Stomach (tissue), 9 donors: Measurements from ENCODE around the gene CST3. TPM values are rescaled to one million over a fixed set of nuclear protein-coding genes. Genes with fewer than 3 reads are reported as not detected.
"Not testable (repeated sequence)": the region's sequence is repeated elsewhere in the genome, so short reads cannot be mapped to it uniquely, and the experiment has no call there.

ENCODE experiments used
- DNase-seq, 2 donors: peaks; one replicate each; pipeline versions ENCODE4 v3.0.0 to v3.0.0-alpha.2; 2013 to 2019
- H3K27ac ChIP-seq, 5 donors: fragments of 200-600 bp in 4 of 5; sonication (generic) in 4 of 5; one replicate each; pipeline ENCODE4 v1.5.1; 2013 to 2019; ENCODE audit warnings: mild to moderate bottlenecking in 1 of 5, moderate library complexity in 1 of 5
- H3K27me3 ChIP-seq, 3 donors: fragments of 200-600 bp; sonication (generic); one replicate each; pipeline ENCODE4 v1.5.1; 2017 to 2019; ENCODE audit warnings: mixed run types in 1 of 3
- H3K36me3 ChIP-seq, 4 donors: fragments of 200-600 bp; sonication (generic); 1 replicate in 3 of 4; 2 replicates in 1 of 4; pipeline ENCODE4 v1.5.1; 2016 to 2019
- H3K4me1 ChIP-seq, 4 donors: fragments of 200-600 bp; sonication (generic); one replicate each; pipeline ENCODE4 v1.5.1; 2016 to 2019
- H3K4me3 ChIP-seq, 4 donors: fragments of 200-600 bp; sonication (generic) in 3 of 4; one replicate each; pipeline ENCODE4 v1.5.1; 2016 to 2019; ENCODE audit warnings: mild to moderate bottlenecking in 1 of 4
- H3K9me3 ChIP-seq, 4 donors: fragments of 200-600 bp; sonication (generic); one replicate each; pipeline ENCODE4 v1.5.1; 2016 to 2019
- CTCF ChIP-seq, 7 experiments: fragments of 450-650 bp in 4 of 7; fragments of 200-600 bp in 3 of 7; sonication (generic) in 3 of 7; IDR thresholded peaks; one replicate each; pipeline ENCODE4 v1.5.1; 2016 to 2019; ENCODE audit warnings: antibody characterized with exemption in 7 of 7, control low read depth in 2 of 7, mild to moderate bottlenecking in 1 of 7
- EP300 ChIP-seq: sonication (generic); formaldehyde crosslinking; IDR thresholded peaks from one replicate; pipeline ENCODE4 v1.6.1; 2017; ENCODE audit warnings: antibody characterized with exemption
- POLR2A ChIP-seq, 4 donors: fragments of 450-650 bp; IDR thresholded peaks; one replicate each; pipeline ENCODE4 v1.6.1; 2016; ENCODE audit warnings: antibody characterized with exemption in 4 of 4, control low read depth in 2 of 4, mild to moderate bottlenecking in 1 of 4, moderate library complexity in 1 of 4
- POLR2AphosphoS5 ChIP-seq, 3 donors: sonication (generic); formaldehyde crosslinking; IDR thresholded peaks; one replicate each; pipeline ENCODE4 v1.6.1; 2016; ENCODE audit warnings: antibody characterized with exemption in 3 of 3
- WGBS, 5 donors: extraction: QIAGEN DNeasy Blood & Tissue Kit in 3 of 5; methylation state at CpG; one replicate each; pipeline versions ENCODE4 v1.1.5 to v1.1.7; 2013 to 2018; 5-methylcytosine and 5-hydroxymethylcytosine counted together
- intact Hi-C: fragments of 100-400 bp; cut with DNase I; formaldehyde crosslinking; loops from one replicate; pipeline ENCODE4 v1.15.1; 2023; ENCODE audit warnings: low total_unique reads
- polyA plus RNA-seq, 3 donors: library from polyadenylated mRNA; stranded (reverse); fragments of 200-250 nt; gene quantifications; one replicate each; pipeline ENCODE4 v1.2.3, GENCODE V29; 2013
- total RNA-seq, 5 donors: library from RNA; depleted of rRNA; stranded (reverse); fragments of >200 nt; gene quantifications; one replicate each; pipeline versions ENCODE4 v1.1.0 to v1.2.3, GENCODE V29; 2014 to 2016
- donor health status: healthy with polysubstance abuse.
- donor health status: Bipolar disorder and iron deficiency.
- donor health status: healthy.

Gene CST3
- total and polyA plus RNA-seq, 8 donors = 231 to 2,024 (median 578) TPM

GRCh38 chr20:23636182-23636907, 1.4 kb downstream of the CST3 start:
- peaks cover 25 to 63% (median 43%) of the 10 kb centered on the region in 4 donors for H3K4me1 ChIP-seq
- TF ChIP-seq POLR2A (IDR thresholded peaks at IDR 0.05) (no peak), EP300 (no peak), POLR2AphosphoS5 (IDR thresholded peaks at IDR 0.05) (no peak), CTCF (IDR thresholded peaks at IDR 0.05) (no peak)
- H3K4me3 ChIP-seq = peak overlapping the region; percentile 65 to 95 (median 86)
- H3K36me3 ChIP-seq = peaks cover 13 to 38% (median 35%) of the 10 kb centered on the region in 4 donors
- no peak for DNase-seq
- WGBS, 5 donors = 53 to 63% (median 61%) methylated on average over 15 to 19 of the region's 19 CpGs
- peak overlapping the region in 4 of 5 donors; percentile 97 to 99 (median 98) for H3K27ac ChIP-seq
- H3K27me3 ChIP-seq = peaks cover 0 to 7% (median 0%) of the 10 kb centered on the region in 3 donors
- intact Hi-C loops = no loop called here
- H3K9me3 ChIP-seq = no peaks in the 10 kb centered on the region

- peaks cover 25 to 57% (median 40%) of the 10 kb centered on the region in 4 donors for H3K4me1 ChIP-seq
- DNase-seq, intact Hi-C loops, H3K9me3 ChIP-seq, H3K27me3 ChIP-seq: not testable (repeated sequence)
- peak overlapping the region; percentile 65 to 95 (median 86) for H3K4me3 ChIP-seq
- WGBS, 5 donors = 46 to 66% (median 62%) methylated on average over 1 to 2 of the region's 2 CpGs
- peak overlapping the region in 4 of 5 donors; percentile 97 to 99 (median 98) for H3K27ac ChIP-seq
- H3K36me3 ChIP-seq = peaks cover 13 to 40% (median 35%) of the 10 kb centered on the region in 4 donors
Measured at GRCh38 chr20:23635768-23636090, 2.0 kb downstream of the CST3 start.

- Histone ChIP-seq H3K4me3 (peak overlapping the region in 3 of 4 donors; percentile 15 to 82 (median 65)), H3K36me3 (peaks cover 13 to 40% (median 35%) of the 10 kb centered on the region in 4 donors), H3K9me3 (no peaks in the 10 kb centered on the region), H3K4me1 (peaks cover 25 to 57% (median 39%) of the 10 kb centered on the region in 4 donors), H3K27ac (peak overlapping the region in 3 of 5 donors; percentile 16 to 98 (median 56)), H3K27me3 (peaks cover 0 to 7% (median 0%) of the 10 kb centered on the region in 3 donors)
- 50 to 64% (median 58%) methylated on average over 11 to 12 of the region's 12 CpGs for WGBS, 5 donors
- TF ChIP-seq EP300 = no peak
- no peak for TF ChIP-seq CTCF (IDR thresholded peaks at IDR 0.05)
- TF ChIP-seq POLR2AphosphoS5 (IDR thresholded peaks at IDR 0.05) = no peak
- no peak for TF ChIP-seq POLR2A (IDR thresholded peaks at IDR 0.05)
- DNase-seq = no peak
- intact Hi-C loops = no loop called here
Measured at GRCh38 chr20:23634985-23635767, 2.6 kb downstream of the CST3 start.

GRCh38 chr20:23634044-23634801, 3.5 kb downstream of the CST3 start:
- peak overlapping the region in 2 of 5 donors; percentile 56 to 98 for H3K27ac ChIP-seq
- no peak for TF ChIP-seq POLR2AphosphoS5 (IDR thresholded peaks at IDR 0.05)
- no peak for TF ChIP-seq POLR2A (IDR thresholded peaks at IDR 0.05)
- TF ChIP-seq CTCF (IDR thresholded peaks at IDR 0.05) = no peak
- no peak for TF ChIP-seq EP300
- no peak for DNase-seq
- 68 to 80% (median 73%) methylated on average over 7 to 8 of the region's 8 CpGs for WGBS, 5 donors
- intact Hi-C loops = no loop called here
- peaks cover 29 to 57% (median 39%) of the 10 kb centered on the region in 4 donors for H3K4me1 ChIP-seq
- H3K36me3 ChIP-seq = peaks cover 13 to 40% (median 35%) of the 10 kb centered on the region in 4 donors
- no peaks in the 10 kb centered on the region for H3K9me3 ChIP-seq
- peak overlapping the region in 2 of 4 donors; percentile 14 to 65 for H3K4me3 ChIP-seq
- H3K27me3 ChIP-seq = peaks cover 0 to 7% (median 0%) of the 10 kb centered on the region in 3 donors
